ENCODE data around the gene ZNF415. TPM values are rescaled to one million over a fixed set of nuclear protein-coding genes. Genes with fewer than 3 reads are reported as not detected.
A peak's percentile ranks its signal among the peaks of the same experiment; 100 is the strongest.

The ZNF415 gene
- total RNA-seq, 1 donor from 2014 or later: 7.3 TPM

DNA sequence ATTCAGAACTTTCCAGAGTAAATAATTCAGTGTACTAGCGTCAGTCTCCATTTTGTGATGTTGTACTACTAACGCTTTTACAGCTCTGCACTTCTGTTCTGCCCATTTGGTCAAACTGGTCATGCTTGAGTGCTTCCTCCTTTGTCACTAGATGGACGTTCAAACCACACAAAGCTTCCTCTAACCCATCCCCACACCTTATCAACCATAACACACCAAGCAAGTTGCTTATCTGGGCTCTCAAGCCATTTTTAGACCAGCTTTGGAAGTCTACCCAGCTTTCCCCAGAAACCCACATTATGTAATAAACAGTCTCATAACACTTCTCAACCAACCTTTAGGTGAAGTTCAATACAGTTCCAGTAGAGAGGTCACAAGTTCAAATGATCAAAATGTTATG, 28.4 kb upstream of the ZNF415 start:
- TF ChIP-seq, protein P1, sequence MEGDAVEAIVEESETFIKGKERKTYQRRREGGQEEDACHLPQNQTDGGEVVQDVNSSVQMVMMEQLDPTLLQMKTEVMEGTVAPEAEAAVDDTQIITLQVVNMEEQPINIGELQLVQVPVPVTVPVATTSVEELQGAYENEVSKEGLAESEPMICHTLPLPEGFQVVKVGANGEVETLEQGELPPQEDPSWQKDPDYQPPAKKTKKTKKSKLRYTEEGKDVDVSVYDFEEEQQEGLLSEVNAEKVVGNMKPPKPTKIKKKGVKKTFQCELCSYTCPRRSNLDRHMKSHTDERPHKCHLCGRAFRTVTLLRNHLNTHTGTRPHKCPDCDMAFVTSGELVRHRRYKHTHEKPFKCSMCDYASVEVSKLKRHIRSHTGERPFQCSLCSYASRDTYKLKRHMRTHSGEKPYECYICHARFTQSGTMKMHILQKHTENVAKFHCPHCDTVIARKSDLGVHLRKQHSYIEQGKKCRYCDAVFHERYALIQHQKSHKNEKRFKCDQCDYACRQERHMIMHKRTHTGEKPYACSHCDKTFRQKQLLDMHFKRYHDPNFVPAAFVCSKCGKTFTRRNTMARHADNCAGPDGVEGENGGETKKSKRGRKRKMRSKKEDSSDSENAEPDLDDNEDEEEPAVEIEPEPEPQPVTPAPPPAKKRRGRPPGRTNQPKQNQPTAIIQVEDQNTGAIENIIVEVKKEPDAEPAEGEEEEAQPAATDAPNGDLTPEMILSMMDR (IDR thresholded peaks at IDR 0.05): no peak
- Mint-ChIP-seq H3K36me3 (ENCODE audit: low read depth) (peaks cover 20% of the 10 kb centered on the region), H3K27ac (ENCODE audit: unreplicated experiment) (no peak overlapping the region), H3K27me3 (ENCODE audit: low read depth) (no peaks in the 10 kb centered on the region), H3K4me3 (ENCODE audit: unreplicated experiment) (no peak overlapping the region), H3K9me3 (ENCODE audit: low read depth) (peaks cover 38% of the 10 kb centered on the region), H3K4me1 (ENCODE audit: low read depth) (peaks cover 17% of the 10 kb centered on the region)
- no peak for DNase-seq (ENCODE audit: low spot score)

DNA sequence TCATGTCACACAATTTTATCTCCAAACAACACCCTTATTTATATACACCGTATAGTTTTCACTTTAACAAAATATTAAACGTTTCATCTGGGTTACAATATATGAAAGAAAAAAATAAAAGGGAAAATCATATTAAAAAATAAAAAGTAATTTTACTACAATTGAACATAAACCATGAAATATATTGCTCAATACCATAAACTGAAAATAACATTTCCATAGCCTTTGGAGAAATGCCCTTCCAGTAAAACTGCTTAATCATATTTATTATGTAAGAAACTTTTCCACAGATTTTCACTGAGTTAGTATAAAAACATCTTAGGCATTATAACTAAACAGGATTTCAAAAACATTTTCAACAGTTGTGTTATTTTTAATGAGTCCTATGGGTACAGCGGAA, 27.6 kb upstream of the ZNF415 start:
- Mint-ChIP-seq H3K27me3 (ENCODE audit: low read depth) (no peaks in the 10 kb centered on the region), H3K4me3 (ENCODE audit: unreplicated experiment) (no peak overlapping the region)

DNA sequence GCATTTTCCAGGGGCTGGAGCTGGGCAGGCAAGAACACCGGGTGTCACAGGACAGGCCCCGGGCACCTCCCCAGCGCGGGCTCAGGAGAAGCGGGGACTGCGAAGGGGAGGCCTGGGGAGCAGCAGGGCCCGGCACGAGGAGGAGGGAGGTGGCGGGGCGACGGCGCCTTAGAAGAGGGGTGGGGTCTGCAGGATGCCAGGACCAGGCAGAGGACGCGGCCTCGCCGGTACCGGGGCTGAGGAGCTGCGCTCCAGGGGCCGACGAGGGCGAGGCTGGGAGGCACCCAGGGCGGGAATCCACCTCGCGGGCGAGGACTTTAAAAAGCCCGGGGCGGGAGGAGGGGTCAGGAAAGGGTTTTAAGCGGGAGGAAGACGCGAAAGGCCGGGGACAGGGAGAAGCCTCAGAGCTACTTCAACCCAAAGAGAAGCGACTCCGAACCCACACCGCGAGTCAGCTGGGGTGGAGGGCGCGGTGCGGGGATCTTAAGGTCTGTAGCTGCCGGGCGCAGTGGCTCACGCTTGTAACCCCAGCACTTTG, 25.5 kb upstream of the ZNF415 start:
- Mint-ChIP-seq H3K4me1 (ENCODE audit: low read depth) (peaks cover 17% of the 10 kb centered on the region), H3K27ac (ENCODE audit: unreplicated experiment) (peak overlapping the region; percentile 72), H3K27me3 (ENCODE audit: low read depth) (no peaks in the 10 kb centered on the region), H3K9me3 (ENCODE audit: low read depth) (peaks cover 23% of the 10 kb centered on the region), H3K36me3 (ENCODE audit: low read depth) (peaks cover 16% of the 10 kb centered on the region), H3K4me3 (ENCODE audit: unreplicated experiment) (peak overlapping the region; percentile 78)
- DNase-seq (ENCODE audit: low spot score): no peak
- TF ChIP-seq, protein P1 (IDR thresholded peaks at IDR 0.05): no peak

More for the DNA sequence above, 27.6 kb upstream of the ZNF415 start:
- Mint-ChIP-seq H3K36me3 (ENCODE audit: low read depth) (peaks cover 12% of the 10 kb centered on the region), H3K27ac (ENCODE audit: unreplicated experiment) (no peak overlapping the region), H3K4me1 (ENCODE audit: low read depth) (peaks cover 17% of the 10 kb centered on the region), H3K9me3 (ENCODE audit: low read depth) (peaks cover 31% of the 10 kb centered on the region)
- TF ChIP-seq, protein P1 (IDR thresholded peaks at IDR 0.05): no peak
- no peak for DNase-seq (ENCODE audit: low spot score)

DNA sequence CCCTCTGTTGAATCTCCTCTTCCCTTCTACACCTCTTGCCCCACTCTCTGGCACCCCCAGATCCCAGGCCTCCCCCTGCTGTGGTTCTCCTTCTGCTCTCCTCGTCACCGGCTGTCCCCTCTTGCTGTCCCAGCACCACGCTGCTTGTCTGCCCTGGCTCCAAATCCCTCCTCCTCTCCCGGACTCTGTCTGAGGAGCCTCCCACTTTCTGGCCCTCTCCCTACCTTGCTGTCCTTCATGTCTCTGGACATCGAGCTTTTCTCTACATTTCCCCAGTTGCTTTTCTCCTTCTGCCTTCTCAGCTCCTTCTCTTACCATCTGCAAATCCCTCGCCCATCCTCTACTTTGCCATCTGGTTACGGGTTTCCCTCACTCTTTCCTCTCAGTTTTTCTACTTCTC, 24.9 kb upstream of the ZNF415 start:
- no peak for DNase-seq (ENCODE audit: low spot score)
- H3K4me3 Mint-ChIP-seq (ENCODE audit: unreplicated experiment): peak overlapping the region; percentile 78
- TF ChIP-seq, protein P1 (IDR thresholded peaks at IDR 0.05): no peak
- peaks cover 26% of the 10 kb centered on the region for H3K9me3 Mint-ChIP-seq (ENCODE audit: low read depth)
- peaks cover 17% of the 10 kb centered on the region for H3K4me1 Mint-ChIP-seq (ENCODE audit: low read depth)
- peak overlapping the region; percentile 47 for H3K27ac Mint-ChIP-seq (ENCODE audit: unreplicated experiment)
- H3K36me3 Mint-ChIP-seq (ENCODE audit: low read depth): peaks cover 19% of the 10 kb centered on the region
- no peaks in the 10 kb centered on the region for H3K27me3 Mint-ChIP-seq (ENCODE audit: low read depth)

DNA sequence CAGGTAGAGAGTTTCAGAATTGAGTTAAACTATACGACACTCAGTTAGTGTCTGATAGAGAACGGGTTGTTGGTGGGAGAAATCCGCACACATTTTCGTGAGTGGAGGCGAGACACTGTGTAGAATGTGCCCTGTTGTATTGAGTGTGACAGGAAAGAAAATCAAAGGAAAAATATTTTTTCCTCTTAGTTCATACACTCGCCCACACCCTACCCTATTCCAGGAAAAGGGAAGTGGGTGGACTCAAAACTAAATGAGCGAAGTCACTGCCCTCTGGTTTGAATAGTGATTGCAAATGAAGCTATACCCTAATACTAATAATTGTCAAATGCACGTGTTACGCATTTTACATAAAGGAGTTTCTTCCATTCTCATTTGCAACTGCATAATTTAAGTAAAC, 24.1 kb upstream of the ZNF415 start:
- TF ChIP-seq, protein P1 (IDR thresholded peaks at IDR 0.05): no peak
- peak overlapping the region; percentile 78 for H3K4me3 Mint-ChIP-seq (ENCODE audit: unreplicated experiment)
- peaks cover 17% of the 10 kb centered on the region for H3K4me1 Mint-ChIP-seq (ENCODE audit: low read depth)
- no peaks in the 10 kb centered on the region for H3K27me3 Mint-ChIP-seq (ENCODE audit: low read depth)
- H3K27ac Mint-ChIP-seq (ENCODE audit: unreplicated experiment): no peak overlapping the region
- peaks cover 21% of the 10 kb centered on the region for H3K36me3 Mint-ChIP-seq (ENCODE audit: low read depth)
- no peak for DNase-seq (ENCODE audit: low spot score)
- H3K9me3 Mint-ChIP-seq (ENCODE audit: low read depth): peaks cover 28% of the 10 kb centered on the region
